Epithelial cell of esophagus (primary cell): ENCODE data around the gene ANAPC5.
A peak's percentile ranks its signal among the peaks of the same experiment; 100 is the strongest.
"Not testable (repeated sequence)": the region's sequence is repeated elsewhere in the genome, so short reads cannot be mapped to it uniquely, and the experiment has no call there.

Source experiments
- DNase-seq: peaks from one replicate; pipeline ENCODE4 v3.0.0; 2010; ENCODE audit warnings: low read depth
- H3K4me3 ChIP-seq: 2 replicates; pipeline ENCODE4 v1.5.1; 2011; ENCODE audit warnings: mild to moderate bottlenecking, low read length, control low read depth
- TF ChIP-seq, protein P1 (sequence below): IDR thresholded peaks from 2 replicates; pipeline ENCODE4 v1.5.1; 2011; ENCODE audit warnings: low read depth, mild to moderate bottlenecking, low read length, control low read depth, inconsistent platforms; ENCODE audit not compliant: insufficient read depth; ENCODE audit errors: missing control alignments

Gene ANAPC5

DNA sequence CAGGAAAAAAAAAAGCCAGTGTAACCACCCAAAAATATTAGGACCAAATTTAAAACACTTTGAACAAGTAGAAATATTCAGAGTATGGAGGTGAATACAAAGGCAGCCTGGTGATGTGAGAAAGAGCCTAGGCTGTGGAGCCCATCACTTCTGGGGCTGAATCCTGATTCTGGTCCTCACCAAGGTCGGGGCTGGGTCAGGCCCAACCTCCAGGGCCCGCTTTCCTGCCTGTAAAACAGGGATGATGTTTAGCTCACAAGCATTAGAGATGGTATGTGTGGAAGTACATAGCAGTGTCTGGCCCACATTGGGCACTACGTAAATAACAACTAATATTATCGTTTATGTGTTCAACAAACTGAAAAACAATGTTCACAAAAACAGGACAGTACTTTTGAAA is 47.9 kb downstream of the ANAPC5 start:
- TF ChIP-seq, protein P1, sequence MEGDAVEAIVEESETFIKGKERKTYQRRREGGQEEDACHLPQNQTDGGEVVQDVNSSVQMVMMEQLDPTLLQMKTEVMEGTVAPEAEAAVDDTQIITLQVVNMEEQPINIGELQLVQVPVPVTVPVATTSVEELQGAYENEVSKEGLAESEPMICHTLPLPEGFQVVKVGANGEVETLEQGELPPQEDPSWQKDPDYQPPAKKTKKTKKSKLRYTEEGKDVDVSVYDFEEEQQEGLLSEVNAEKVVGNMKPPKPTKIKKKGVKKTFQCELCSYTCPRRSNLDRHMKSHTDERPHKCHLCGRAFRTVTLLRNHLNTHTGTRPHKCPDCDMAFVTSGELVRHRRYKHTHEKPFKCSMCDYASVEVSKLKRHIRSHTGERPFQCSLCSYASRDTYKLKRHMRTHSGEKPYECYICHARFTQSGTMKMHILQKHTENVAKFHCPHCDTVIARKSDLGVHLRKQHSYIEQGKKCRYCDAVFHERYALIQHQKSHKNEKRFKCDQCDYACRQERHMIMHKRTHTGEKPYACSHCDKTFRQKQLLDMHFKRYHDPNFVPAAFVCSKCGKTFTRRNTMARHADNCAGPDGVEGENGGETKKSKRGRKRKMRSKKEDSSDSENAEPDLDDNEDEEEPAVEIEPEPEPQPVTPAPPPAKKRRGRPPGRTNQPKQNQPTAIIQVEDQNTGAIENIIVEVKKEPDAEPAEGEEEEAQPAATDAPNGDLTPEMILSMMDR = no peak
- DNase-seq = no peak
- no peak overlapping the region for H3K4me3 ChIP-seq

DNA sequence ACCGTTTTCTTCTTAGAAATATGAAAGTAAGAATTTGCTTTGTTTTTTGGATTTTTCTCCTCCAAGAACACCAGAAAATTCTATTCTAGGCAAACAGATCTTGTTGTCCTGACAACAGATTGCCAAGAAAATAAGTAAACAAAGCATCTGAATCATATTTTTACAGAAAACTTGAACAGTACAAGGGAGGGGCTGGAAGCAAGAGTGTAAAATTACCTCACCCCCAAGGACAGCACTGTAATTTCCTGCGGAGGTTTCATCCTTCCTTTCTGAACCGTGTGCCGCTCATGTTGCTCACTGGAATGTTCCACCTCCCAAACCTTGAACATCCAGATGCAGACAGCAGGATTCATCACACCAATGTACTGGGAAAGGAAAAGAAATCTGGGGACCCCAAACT is 50.3 kb downstream of the ANAPC5 start:
- TF ChIP-seq, protein P1 = no peak
- peak; percentile 9 for DNase-seq
- H3K4me3 ChIP-seq = no peak overlapping the region

DNA sequence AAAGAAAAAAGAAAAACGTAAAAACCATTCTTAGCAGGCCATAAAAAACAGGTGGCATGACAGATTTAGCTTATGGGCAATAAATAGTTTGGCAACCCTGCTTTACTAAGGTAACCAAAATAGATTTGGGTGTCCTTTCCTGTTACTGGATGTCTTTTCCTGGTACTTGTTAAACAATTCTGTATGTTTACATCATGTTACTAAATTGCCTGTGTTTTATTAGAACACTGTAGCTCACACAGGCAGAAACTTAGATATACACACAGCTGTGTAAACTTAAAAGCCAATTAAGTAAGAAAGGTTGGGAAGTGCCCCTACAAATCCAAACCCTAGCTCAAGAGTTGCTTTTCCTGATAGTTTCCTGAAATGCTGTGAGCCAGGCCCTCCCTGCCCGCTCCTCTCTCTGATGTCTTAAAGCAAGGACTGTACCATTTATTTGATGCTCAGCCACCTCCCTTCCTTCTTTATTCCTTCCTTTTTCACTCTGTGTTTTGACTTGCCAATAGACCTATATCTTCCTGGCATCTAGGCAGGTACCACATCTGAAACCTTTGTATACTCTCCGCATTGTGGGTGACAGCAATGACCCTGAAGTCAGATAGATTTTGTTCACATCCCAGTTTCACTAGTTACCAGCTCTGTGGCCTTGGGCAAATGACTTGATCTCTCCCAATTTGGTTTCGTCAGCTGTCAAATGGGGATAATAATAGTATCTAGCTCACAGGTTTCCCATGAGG is 52.0 kb downstream of the ANAPC5 start:
- H3K4me3 ChIP-seq = no peak overlapping the region
- TF ChIP-seq, protein P1 = no peak
- DNase-seq = no peak

DNA sequence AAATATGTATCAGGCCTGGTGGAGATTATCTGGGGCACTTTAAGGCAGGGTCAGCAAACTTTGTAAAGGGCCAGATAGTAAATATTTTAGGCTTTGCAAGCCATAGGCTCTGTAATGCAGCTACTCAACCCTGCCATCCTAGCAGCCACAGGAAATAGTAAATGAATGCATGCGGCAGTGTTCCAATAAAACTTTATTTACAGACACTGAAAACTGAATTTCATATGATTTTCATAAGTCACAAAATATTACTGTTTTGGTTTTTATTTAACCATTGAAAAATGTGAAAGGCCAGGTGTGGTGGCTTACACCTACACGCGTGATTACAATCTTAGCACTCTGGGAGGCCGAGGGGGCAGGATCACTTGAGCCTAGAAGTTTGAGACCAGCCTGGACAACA is 52.5 kb downstream of the ANAPC5 start:
- H3K4me3 ChIP-seq = no peak overlapping the region
- no peak for DNase-seq
- TF ChIP-seq, protein P1 = no peak

DNA sequence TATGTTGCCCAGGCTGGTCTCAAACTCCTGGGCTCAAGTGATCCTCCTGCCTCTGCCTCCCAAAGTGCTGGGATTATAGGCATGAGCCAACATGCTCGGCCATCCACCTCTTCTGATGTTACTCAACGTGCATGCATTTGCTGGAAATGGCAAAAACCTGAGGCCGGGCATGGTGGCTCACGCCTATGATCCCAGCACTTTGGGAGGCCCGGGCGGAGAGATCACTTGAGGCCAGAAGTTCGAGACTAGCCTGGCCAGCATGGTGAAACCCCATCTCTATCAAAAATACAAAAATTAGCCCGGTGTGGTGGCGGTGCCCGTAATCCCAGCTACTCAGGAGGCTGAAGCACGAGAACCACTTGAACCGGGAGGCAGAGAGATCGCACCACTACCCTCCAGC is 53.8 kb downstream of the ANAPC5 start:
- DNase-seq = peak; percentile 64
- H3K4me3 ChIP-seq = not testable (repeated sequence)

DNA sequence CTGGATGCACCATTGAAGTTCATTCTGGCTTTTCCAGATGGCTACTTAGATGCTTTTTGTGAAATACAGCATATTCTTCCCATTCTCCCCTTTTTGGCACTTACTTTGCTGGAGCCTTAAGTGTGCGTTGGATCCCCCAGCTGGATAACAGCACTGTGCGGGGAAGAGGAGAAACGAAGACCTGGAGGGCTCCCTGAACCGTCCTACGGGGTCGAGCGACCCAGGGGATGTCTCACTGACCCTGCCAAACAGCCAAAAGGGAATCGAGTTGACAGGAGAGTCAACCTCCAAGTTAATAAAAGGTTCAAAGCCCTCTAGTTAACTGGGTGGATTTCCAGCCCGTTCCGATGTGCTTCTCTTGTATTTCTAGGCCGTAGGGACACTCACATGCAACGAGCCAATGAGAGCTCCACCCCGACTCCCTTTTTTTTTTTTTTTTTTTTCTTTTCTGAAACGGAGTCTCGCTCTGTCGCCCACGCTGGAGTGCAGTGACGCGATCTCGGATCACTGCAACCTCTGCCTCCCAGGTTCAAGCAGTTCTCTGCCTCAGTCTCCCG is 54.7 kb downstream of the ANAPC5 start:
- TF ChIP-seq, protein P1 = no peak
- H3K4me3 ChIP-seq = peak overlapping the region; percentile 60
- DNase-seq = peak; percentile 63

DNA sequence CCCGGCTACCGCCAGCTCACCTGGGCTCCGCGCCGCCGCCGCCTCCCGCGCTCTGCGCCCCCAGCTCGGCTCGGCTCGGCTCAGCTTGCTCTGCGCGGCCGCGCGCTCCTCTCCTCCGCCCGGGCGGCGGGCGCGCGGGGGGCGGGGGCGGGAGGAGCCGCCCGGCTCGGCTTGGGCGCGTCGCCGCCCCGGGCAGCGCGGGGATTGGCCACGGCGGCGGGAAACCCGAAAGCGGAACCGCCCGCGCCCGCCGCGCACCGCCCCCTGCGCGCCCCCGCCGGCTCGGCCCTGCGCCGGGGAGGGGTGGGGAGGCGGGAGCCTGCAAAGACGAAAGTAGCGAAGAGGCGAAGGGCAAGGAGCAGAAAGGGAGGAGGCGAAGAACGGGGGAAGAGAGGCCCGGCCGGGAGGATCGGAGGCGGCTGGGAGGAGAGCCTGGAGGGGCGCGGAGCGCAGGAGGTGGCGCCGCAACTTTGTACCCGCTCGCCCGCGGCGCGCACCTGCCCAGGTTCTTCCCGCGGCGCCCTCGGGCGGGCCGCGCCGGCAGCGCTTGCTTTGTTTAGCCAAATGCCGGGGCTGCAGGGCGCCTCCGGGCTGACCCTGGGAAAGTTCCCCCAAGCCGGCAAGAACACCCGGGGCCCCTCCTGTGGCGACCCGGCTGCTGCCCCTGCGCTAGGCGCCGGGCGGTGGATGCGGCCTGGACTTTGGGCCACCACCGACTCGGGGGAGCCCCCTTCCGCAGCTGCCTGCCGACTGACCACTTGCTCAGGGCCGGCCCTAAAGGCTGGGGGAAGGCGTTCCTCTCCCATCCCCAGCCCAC is 55.4 kb downstream of the ANAPC5 start, which contains the start of gene CAMKK2:
Gene CAMKK2 (minus strand): TSS at position 92 of the 817 bp plus-strand sequence. CDS start 22,183 bp downstream, outside the sequence.
- peak; percentile 90 for DNase-seq
- TF ChIP-seq, protein P1 = no peak
- H3K4me3 ChIP-seq = peak within 1 kb of the TSS; percentile 84
